GM19455 (cell line): Measurements from ENCODE around the gene NKX1-2.

Experiments
- ATAC-seq: cut with Tn5 transposase; IDR thresholded peaks from one replicate; pipeline ENCODE4 v1.9.1; 2021; ENCODE audit not compliant: unreplicated experiment

The NKX1-2 gene

DNA sequence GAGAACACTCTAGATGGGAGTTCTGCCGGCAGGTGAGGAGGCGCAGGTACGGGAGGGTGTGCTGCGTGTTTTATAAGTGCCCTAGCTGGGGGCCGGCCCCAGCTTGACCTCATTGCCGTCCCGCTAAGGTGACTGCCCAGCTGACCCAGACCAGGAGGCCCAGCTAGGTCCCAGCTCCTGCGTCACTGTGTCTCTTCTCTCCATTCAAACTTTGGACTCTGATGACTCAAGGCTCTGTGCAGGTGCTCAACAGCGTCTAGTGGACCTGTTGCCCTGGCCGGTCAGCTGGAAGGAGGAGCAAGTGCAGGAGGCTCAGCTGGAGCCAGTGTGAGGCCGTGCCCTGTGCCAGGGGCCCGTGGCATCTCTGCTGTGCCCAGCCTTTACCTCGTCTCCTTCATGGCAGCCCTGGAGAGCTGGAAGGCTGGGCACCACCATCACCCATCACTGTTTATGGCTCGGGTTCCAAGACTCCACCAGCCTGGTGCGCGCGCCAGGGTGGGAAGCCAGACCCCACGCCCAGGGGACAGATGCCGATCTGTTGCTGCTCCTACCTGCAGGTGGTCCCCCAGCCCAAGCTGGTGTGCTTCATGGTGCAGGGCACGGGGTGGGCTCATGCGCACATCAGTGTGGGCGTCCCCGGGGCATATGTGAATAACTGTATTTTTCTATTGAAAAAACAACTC is 26.3 kb upstream of the NKX1-2 start:
- no peak for ATAC-seq

DNA sequence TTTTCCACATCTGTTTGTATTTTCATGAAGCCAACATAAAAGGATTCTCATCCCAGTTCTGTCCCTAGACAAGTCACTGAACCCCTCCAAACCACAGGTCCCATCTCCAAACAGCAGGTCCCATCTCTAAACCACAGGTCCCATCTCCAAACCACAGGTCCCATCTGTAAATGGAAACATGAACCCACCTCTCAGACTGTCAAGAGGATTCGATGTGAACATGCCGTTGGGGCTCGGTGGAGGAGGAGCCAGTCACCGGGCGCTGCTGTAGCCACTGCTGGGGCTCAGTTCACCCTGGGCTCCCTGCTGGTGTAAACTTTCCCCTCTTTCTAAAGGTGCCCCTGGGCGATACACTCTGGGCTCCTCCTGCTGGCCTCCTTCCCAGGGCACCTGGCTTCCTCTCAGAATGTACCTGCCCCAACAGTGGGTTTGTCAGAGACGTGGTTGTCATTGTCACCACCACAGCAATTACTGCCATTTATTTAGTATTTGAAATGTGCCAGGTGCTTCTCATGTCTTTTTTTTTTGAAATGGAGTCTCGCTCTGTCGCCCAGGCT is 24.8 kb upstream of the NKX1-2 start:
- no peak for ATAC-seq

DNA sequence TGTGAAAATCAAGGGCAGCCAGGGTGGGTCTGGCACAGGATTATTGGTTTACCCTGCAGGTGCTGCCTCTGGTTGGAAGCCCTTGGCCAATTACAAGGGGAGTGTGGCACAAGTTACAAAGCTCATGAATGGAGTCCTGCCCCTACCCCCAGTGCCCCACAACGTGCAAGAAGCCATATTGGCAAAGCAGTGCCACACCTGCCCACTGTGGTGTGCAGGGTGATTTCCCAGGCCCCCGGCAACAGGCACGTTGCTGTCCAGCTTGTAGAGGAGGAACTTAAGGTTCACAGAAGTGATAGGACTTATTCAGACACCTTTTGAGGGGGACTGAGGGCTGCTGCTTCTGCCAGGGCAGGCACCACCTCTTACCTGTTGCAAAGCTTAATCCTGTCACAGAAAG is 23.2 kb upstream of the NKX1-2 start:
- no peak for ATAC-seq

DNA sequence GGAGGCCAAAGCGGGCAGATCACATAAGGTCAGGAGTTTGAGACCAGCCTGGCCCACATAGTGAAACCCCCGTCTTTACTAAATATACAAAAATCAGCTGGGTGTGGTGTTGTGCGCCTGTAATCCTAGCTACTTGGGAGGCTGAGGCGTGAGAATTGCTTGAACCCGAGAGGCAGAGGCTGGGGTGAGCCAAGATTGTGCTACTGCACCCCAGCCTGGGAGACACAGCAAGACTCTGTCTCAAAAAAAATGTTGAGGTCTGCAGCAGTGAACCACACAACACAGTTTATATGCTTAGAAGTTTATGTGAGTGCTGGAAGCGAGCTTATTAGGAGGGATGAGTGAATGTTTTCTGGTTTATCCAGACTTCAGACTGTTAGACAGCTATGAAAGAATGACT is 22.2 kb upstream of the NKX1-2 start:
- no peak for ATAC-seq

DNA sequence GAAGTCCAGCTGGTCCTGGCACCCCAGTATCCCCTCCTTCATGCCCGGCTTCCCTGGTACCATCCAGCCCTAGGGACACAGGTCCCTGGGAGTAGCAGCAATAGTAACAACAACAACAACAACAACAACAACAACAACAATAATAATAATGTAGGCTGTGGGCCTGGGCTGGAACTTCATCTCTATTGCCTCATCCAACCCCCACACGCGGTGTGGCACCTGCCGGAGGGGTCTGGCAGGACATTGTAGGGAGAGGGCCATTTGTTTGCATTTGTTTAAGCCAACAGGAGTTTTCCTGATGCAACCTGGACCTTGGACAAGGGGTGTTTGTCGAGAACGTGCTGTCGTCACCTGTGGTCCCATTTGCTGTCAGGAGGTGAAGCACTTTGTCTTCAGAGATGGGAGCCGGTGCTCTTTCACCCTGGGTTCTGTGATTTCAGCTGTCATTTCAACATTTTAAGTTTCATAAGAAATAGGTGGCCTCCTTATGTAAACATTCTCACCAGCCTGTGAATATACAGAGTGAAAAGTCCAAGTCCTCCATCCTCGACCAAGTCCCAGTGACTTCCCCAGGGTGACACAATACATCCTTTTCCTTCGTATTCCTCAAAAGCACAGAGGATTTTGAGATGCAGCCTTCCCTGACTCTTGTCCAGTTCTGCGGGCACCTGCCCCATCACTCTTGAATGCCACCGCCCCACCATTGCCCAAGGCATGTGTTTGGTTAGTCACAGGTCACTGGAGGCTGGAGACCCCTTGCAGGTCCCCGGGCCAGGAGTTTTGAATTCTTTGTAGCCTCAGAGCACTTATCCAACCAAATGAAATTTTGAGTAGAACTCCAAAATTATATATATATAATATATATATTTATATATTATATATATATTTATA is 21.0 kb upstream of the NKX1-2 start:
- ATAC-seq, result no peak

DNA sequence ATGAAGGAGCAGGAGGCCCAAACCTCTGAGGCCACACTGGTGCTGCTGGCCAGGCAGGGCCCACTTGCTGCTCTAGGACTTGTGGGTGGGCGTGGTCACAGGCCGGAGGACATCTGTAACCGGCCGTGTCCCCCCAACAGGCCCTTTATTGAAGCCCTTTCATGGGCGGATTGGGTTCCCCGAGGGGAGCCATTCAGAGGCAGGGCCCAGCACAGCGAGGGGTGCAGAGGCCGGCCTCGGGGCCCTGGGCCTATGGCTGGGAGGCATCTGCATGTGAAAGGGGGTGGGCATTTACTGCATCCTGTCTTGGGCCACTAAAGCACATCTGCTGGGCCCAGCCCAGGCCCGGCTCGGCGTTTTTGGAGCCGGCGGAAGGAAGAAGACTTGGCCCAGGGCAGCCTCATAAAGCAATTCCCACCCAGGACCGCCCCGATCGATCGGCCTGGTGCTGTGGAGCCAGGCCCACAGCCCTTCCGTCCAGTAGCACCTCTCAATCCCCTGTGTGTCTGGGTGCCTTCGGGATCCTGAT is 20.2 kb upstream of the NKX1-2 start:
- no peak for ATAC-seq

DNA sequence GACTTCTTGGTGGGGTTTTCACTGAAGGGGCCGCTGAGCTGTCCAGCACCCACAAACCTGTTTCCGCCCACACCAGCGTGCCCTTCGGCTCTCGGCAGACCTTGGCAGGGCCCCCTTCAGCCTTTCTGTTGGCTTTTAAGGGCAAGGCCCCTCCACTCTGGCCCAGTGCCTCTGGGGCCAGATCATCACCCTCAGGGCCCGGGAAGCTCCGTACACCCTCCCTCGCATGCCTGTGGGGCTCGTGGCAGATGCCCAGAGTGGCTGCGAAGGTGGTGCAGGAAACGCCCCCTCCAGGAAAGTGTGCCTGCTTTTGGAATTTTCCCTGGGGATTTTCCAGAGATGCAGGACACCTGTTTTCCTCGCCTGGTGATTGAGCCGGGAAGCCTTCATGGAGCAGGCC is 18.8 kb upstream of the NKX1-2 start:
- ATAC-seq, result no peak

DNA sequence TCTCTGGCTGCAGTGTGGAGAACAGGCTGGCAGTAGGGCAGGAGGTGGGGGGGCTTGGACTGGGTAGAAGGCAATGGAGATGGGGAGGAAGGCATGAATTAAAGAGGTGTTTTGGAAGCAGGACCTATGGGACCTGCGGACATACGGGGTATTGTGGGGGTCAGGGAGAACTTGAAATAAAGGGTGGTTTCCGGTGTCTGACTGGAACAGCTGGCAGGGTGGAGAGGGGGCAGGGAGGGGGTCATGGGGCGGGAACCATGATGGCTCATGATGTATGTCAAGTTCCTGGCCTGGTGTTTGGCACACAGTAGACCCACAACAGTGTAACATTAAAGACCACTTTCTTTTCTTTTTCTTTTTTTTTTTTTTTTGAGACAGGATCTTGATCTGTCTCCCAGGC is 17.3 kb upstream of the NKX1-2 start:
- no peak for ATAC-seq

DNA sequence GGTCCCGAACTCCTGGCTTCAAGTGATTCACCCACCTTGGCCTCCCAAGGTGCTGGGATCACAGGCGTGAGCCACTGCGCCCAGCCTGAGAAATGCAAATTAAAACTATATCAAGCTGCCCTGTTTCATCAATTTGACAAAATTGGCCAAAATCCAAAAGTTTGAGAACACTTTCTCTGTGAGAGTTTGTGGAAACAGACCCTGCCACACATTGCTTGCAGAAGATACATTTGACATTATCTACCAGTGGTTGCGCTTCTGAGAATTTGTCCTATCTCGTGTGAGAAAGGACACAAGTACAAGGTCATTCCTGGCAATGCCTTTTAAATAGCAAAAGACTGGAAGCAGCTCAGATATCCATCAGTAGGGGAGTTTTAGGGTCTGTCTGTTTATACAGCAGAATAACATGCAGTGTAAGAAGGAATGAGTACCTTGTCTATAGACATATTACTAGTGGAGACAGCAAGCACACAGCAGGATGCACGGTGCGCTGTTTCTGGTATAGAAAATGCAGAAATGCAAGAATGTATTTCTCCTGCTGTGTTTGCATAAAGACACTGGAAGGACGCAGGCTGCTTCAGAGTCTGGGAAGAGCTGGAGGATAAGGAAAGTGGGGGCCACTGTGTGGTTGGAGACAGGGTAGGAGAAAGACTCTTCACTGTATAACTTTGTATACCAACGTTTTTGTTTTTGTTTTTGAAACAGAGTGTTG is 16.1 kb upstream of the NKX1-2 start:
- ATAC-seq, result no peak

DNA sequence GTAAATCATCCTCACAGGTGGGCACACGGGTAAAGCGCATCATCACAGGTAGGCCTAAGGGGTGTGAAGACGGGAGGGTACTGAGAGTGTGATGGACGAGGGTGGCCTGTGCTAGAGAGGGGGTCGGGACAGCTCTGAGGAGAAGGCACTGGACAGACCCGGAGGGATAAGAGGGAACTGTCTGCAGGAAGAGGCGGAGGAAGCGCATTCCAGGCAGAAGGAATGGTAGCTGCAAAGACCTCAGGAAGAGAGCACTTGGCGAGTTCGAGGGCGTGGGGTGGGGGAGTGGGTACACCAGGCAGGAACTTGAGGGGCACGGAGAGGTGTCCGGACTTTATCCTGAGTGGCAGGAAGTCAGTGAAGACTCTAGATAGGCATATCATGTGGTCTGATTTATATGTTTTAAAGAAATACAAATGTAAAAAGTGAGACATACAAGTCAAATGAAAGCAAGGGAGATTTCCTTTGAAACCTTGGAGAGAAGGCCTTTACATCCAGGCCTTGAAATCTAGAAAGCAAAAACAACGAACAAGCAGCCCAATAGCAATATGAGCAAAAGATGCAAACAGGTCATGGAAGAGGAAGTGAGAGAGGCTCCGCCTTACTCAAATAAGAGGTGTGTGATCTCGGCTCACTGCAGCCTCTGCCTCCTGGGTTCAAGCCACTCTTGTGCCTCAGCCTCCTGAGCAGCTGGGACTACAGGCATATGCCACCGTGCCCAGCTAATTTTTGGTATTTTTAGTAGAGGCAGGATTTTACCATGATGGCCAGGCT is 15.4 kb upstream of the NKX1-2 start:
- no peak for ATAC-seq

DNA sequence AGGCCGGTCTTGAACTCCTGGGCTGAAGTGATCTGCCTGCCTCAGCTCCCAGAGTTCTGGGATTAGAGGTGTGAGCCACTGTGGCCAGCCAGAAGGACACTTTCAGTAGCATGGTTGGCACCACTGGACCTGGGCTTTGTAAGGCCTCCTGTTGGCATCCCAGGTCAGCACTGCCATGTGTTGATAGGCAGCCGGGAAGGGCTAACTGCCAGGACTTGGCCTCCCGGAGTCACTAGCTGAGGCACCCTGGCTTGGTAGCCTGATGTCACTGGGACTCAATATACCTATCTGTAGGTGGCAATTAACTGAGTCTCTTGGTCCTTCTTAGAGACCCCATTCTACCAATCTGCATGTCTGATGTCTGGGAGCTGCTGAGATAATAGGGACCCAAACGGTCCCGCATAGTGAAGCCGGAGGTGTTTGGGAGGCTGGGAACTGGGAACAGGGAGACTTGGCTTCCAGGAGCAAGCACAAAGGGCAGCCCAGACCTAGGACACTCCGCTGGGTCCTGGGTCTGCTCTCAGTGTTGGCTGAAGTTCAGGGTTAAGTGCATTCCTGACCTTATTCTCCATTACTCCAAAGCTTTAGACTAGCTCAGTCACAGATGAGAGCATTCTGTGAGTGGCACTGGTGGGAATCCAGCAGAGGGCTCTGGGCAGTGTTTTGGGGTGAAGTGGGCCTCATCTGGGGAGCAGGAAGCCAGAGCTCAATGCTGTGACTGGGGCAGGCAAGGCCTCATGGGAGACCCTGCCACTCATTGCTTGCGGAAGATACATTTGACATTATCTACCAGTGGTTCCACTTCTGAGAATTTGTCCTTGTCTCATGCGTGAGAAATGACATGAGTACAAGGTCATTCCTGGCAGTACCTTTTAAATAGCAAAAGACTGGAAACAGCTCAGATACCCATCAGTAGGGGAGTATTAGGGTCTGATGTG is 14.5 kb upstream of the NKX1-2 start:
- no peak for ATAC-seq

DNA sequence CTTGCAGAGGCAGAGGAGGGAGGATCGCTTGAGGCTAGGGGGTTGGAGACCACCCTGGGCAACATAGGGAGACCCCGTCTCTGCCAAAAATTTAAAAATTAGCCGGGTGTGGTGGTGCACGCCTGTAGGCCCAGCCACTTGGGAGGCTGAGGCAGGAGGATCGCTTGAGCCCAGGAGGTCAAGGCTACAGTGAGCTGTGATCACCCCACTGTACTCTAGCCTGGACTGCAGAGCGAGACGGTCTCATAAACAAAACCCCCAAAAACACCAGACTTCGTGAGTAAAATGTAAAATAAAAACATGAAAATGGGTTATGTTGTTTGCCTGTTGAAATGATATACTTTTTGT is 12.5 kb upstream of the NKX1-2 start:
- ATAC-seq, result no peak

DNA sequence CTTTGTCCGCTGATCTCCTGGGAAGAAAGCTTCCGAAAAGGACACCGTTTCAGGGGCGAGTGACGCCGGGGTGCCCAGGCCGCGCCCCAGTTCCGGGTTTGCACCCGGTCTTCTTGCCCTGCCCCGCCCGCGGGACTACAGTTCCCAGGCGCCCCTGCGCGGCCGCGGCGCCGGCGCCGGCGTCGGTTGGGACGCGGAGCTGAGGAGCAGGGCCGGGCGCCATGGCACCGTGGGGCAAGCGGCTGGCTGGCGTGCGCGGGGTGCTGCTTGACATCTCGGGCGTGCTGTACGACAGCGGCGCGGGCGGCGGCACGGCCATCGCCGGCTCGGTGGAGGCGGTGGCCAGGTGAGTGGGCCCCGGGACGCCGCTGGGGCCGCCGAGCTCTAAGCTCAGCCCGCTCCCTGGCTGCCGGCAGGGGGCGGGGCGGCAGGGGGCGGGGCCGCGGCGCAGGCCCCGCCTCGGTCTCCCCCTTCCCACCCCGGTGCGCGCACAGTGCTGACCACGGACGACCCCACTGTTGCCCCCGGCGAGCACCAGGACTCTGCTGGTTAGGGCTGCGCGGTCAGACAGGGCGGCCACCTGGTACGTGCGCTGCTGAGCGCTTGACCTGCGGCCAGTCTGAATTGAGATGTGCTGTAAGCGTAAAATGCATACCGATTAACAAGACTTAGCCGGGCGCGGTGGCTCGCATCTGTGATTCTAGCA is 12.0 kb upstream of the NKX1-2 start, which contains the start of gene LHPP:
LHPP (plus strand) TSS at position 182 of the 706 bp plus-strand sequence; CDS start at position 222, 40 bp downstream.
- ATAC-seq, result peak; percentile 96

DNA sequence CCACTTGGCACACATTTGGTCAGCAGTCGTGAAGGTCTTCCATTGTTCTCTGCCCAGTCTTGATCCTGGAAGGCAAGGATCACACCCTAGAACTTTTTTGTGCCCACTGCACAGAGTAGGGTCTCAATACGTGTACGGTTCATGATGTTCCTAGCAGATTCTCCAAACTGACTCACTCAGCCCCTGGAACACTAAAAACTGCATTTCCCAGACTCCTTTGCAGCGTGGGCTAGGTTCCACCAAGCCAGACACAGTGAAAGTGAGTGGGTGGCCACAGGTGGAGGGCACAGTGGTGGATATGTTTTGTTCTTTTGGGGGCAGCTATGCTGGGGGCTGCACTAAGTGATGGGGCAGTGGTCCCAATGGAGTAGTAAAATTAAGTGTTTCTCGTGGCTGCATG is 10.3 kb upstream of the NKX1-2 start:
- ATAC-seq, result no peak

DNA sequence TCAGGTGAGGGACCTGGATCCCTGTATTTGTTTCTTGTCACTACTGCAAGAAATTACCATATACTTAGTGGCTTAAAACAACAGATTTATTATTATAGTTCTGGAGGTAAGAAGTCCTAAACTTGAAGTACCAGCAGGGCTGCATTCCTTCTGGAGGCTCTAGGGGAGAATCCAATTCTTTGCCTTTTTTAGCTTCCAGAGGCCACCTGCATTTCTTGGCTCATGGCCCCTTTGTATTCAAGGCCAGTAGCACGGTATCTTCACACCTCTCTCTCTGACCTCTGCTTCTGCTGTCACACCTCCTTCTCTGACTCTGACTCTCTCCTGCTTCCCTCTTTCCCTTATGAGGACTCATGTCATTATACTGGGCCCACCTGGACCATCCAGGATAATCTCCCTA is 9.6 kb upstream of the NKX1-2 start:
- ATAC-seq, result no peak

DNA sequence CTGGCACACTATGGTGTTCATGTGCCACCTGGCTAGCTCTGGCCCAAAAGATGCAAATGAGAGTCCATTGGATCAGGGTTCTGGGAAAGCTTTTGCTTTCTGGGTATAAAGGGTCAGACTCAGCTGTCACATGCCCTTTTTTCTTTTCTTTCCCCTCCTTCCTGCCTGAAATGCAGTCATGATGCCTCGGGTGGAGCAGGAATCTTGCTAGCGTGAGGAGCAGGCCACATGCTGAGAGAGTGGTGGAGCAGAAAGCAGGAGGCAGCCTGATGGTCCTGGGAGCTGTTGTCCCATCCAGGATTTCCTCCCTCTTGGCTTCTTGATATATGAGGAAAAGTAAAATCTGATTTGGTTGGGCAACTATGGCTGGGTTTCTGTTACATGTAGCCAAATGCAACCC is 9.1 kb upstream of the NKX1-2 start:
- ATAC-seq, result no peak

DNA sequence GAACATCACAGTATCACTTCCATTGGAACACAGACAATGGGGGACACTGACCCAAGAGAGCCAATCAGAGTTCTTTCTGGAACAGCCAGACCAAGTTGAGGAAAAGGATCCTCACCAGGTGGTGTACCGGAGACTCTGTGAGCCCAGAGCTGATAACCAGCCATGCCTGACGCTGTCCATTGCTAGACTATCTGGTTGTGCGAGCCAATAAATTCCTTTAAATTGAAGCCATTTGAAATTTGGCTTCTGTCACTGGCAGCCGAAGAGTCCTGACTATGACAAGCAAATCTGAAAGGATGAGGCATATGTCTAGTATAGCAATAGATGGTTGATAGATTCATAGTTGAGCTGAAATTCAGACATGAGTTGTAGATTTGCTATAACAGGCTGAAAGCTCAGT is 8.6 kb upstream of the NKX1-2 start:
- no peak for ATAC-seq

DNA sequence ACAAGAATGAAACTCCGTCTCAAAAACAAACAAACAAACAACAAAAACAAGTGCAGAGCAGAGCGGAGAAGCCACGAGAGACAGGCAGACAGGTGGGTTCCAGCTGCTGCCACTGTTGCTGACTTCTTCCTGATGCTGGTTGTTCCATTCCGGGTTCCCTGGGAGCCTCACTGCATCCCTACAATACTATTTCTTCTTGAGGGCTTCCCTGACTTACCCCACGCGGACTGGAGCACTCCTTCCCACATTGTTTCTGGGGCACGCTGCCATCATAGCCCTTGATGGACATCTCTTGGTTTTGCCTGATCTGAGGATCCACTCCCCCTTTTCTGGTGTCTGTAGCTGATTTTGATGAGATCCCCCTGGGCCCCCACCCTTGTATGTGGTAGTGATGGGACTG is 5.6 kb upstream of the NKX1-2 start:
- ATAC-seq, result no peak
